A673 (cell line): ENCODE data around the gene LAMA4. TPM values are rescaled to one million over a fixed set of nuclear protein-coding genes. Genes with fewer than 3 reads are reported as not detected.

Experiments
- BruUV-seq: library from RNA; stranded (reverse); fragments of 400-500 nt; replicated peaks from 2 replicates; lab custom pipeline; 2021; lab: Mats Ljungman, UMichigan
- CTCF ChIA-PET: fragments of 300-600 bp; sonication (Branson Sonifier 250); formaldehyde crosslinking; loops from one replicate; lab custom pipeline; 2022; ENCODE audit warnings: antibody characterized with exemption; lab: Charles Lee
- POLR2A ChIA-PET: fragments of 300-600 bp; sonication (Branson Sonifier 250); formaldehyde crosslinking; loops from one replicate; lab custom pipeline; 2022; ENCODE audit warnings: antibody characterized with exemption; ENCODE audit not compliant: low non-redundant PET; lab: Charles Lee
- DNase-seq: peaks from one replicate; pipeline ENCODE4 v3.0.0-alpha.2; 2015; ENCODE audit warnings: low spot score
- H3K27ac ChIP-seq: fragments of 200-600 bp; sonication (generic); 2 replicates; pipeline ENCODE4 v1.5.1; 2016; ENCODE audit warnings: mixed run types, low read depth, mild to moderate bottlenecking, mixed read lengths, antibody characterized with exemption, low read length; ENCODE audit not compliant: poor library complexity, severe bottlenecking
- H3K27me3 ChIP-seq: fragments of 200-600 bp; sonication (generic); replicated peaks from 2 replicates; pipeline ENCODE4 v1.6.1; 2017; ENCODE audit warnings: mixed run types, low read depth, mild to moderate bottlenecking, mixed read lengths, antibody characterized with exemption, low read length; ENCODE audit not compliant: insufficient read depth, poor library complexity
- H3K36me3 ChIP-seq: fragments of 200-600 bp; sonication (generic); 2 replicates; pipeline ENCODE4 v1.6.1; 2016; ENCODE audit warnings: mixed run types, mild to moderate bottlenecking, mixed read lengths, antibody characterized with exemption, low read length; ENCODE audit not compliant: insufficient read depth, poor library complexity, severe bottlenecking
- H3K4me1 ChIP-seq: fragments of 200-600 bp; sonication (generic); 2 replicates; pipeline ENCODE4 v1.6.1; 2017; ENCODE audit warnings: mixed run types, mild to moderate bottlenecking, mixed read lengths, antibody characterized with exemption, low read length; ENCODE audit not compliant: insufficient read depth, poor library complexity, severe bottlenecking
- H3K4me3 ChIP-seq: fragments of 200-600 bp; sonication (generic); 2 replicates; pipeline ENCODE4 v1.5.1; 2016; ENCODE audit warnings: low read depth, mixed run types, mild to moderate bottlenecking, mixed read lengths, low read length; ENCODE audit not compliant: poor library complexity, severe bottlenecking
- H3K9me3 ChIP-seq: fragments of 200-600 bp; sonication (generic); 2 replicates; pipeline ENCODE4 v1.6.1; 2016; ENCODE audit warnings: mixed run types, low read depth, mild to moderate bottlenecking, mixed read lengths, antibody characterized with exemption, low read length; ENCODE audit not compliant: poor library complexity, severe bottlenecking
- EZH2 ChIP-seq: fragments of 200-600 bp; sonication (generic); IDR thresholded peaks from 2 replicates; pipeline ENCODE4 v1.6.1; 2017; ENCODE audit warnings: borderline replicate concordance, low read depth, mild to moderate bottlenecking, mixed read lengths, antibody characterized with exemption, low read length; ENCODE audit not compliant: poor library complexity, severe bottlenecking
- intact Hi-C: fragments of 100-400 bp; cut with micrococcal nuclease; formaldehyde crosslinking; loops from one replicate; pipeline ENCODE4 v1.10.0; 2022; ENCODE audit not compliant: unreplicated experiment
- total RNA-seq: library from RNA; stranded (reverse); gene quantifications from 2 replicates; pipeline ENCODE4 v1.2.3, GENCODE V29; 2021
- TF ChIP-seq, protein P1 (sequence below): fragments of 300-800, 200-600 bp; sonication (generic); conservative IDR thresholded peaks from 2 replicates; pipeline ENCODE4 v1.5.1; 2017; ENCODE audit warnings: low read depth, mild to moderate bottlenecking, antibody characterized with exemption, low read length, moderate library complexity, mixed read lengths

LAMA4 gene
- total RNA-seq, 1 experiment from 2014 or later: 1.2 TPM

DNA sequence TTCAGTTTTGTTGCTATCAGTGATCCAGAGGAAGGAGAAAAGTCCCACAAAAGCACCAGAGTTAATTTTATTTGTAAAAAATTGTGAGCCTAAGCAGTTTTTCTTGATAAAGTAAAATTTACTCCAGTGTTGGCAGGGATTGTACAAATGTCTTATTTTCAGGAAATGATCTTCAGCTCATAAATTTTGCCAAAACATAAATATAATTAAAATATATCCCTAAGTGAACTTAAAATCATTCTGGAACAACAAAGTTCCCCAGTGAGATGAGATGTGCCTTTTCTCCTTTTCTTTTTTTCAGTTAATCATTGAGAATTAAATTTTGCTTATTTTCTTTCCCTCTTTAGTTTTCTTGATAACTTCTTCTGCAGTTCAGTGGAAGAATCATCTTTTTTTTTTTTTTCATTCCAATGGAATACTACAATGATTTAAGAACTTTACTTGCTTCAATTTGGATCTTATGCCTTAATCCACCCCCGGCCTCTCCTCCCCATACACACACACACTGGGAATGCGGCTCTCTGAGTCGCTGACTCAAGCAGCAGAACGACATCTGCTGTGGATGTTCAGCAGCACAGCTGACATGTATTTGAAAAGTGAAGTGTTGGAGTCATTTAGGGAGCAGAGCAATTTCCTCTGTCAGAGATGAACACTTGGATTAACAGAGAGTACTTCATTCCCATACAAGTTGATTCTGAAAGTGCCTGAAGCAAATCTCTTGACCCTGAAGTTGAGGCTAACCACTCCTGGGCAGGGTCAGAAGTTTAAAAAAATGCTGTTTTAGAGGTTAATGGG lies 27.7 kb upstream of the LAMA4 start:
- Histone ChIP-seq H3K4me1 (peaks cover 3% of the 10 kb centered on the region), H3K27me3 (no peaks in the 10 kb centered on the region), H3K27ac (no peak overlapping the region), H3K36me3 (no peaks in the 10 kb centered on the region), H3K4me3 (no peak overlapping the region), H3K9me3 (no peaks in the 10 kb centered on the region)
- peak; percentile 67 for DNase-seq
- TF ChIP-seq, protein P1, sequence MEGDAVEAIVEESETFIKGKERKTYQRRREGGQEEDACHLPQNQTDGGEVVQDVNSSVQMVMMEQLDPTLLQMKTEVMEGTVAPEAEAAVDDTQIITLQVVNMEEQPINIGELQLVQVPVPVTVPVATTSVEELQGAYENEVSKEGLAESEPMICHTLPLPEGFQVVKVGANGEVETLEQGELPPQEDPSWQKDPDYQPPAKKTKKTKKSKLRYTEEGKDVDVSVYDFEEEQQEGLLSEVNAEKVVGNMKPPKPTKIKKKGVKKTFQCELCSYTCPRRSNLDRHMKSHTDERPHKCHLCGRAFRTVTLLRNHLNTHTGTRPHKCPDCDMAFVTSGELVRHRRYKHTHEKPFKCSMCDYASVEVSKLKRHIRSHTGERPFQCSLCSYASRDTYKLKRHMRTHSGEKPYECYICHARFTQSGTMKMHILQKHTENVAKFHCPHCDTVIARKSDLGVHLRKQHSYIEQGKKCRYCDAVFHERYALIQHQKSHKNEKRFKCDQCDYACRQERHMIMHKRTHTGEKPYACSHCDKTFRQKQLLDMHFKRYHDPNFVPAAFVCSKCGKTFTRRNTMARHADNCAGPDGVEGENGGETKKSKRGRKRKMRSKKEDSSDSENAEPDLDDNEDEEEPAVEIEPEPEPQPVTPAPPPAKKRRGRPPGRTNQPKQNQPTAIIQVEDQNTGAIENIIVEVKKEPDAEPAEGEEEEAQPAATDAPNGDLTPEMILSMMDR: peak; percentile 42
- no peak for TF ChIP-seq EZH2
- ChIA-PET POLR2A (no interaction called here), CTCF (interaction anchor here (0.6 kb wide), 1 partner anchor 102 kb away, joined by 3 read pairs; no protein-coding TSS in a partner anchor)
- intact Hi-C loops: no loop called here
- BruUV-seq: no TSS peak

GRCh38 chr6:112279031-112279935 lies 24.9 kb upstream of the LAMA4 start:
- no peak overlapping the region for H3K27ac ChIP-seq
- peaks cover 3% of the 10 kb centered on the region for H3K4me1 ChIP-seq
- POLR2A ChIA-PET: no interaction called here
- no peaks in the 10 kb centered on the region for H3K36me3 ChIP-seq
- no peaks in the 10 kb centered on the region for H3K27me3 ChIP-seq
- TF ChIP-seq, protein P1: no peak
- no peak for TF ChIP-seq EZH2
- CTCF ChIA-PET: interaction anchor here (0.6 kb wide), 1 partner anchor 236 kb away, joined by 8 read pairs; no protein-coding TSS in a partner anchor
- no peak for DNase-seq
- H3K4me3 ChIP-seq: no peak overlapping the region
- intact Hi-C loops: no loop called here
- H3K9me3 ChIP-seq: no peaks in the 10 kb centered on the region
- BruUV-seq: no TSS peak

- BruUV-seq: no TSS peak
- DNase-seq: no peak
- Histone ChIP-seq H3K27me3 (no peaks in the 10 kb centered on the region), H3K27ac (no peak overlapping the region), H3K4me1 (no peaks in the 10 kb centered on the region), H3K9me3 (no peaks in the 10 kb centered on the region), H3K36me3 (no peaks in the 10 kb centered on the region), H3K4me3 (no peak overlapping the region)
- ChIA-PET POLR2A (no interaction called here), CTCF (interaction anchor here (0.5 kb wide), 1 partner anchor 9 kb away, joined by 8 read pairs; no protein-coding TSS in a partner anchor)
- TF ChIP-seq, protein P1: no peak
- TF ChIP-seq EZH2: no peak
- intact Hi-C loops: no loop called here
These were observed 21.0 kb upstream of the LAMA4 start for GRCh38 chr6:112275365-112275764.
